Measurements from ENCODE around the gene RGPD3.
"Not testable (repeated sequence)": the region's sequence is repeated elsewhere in the genome, so short reads cannot be mapped to it uniquely, and the experiment has no call there.

RGPD3 gene

DNA sequence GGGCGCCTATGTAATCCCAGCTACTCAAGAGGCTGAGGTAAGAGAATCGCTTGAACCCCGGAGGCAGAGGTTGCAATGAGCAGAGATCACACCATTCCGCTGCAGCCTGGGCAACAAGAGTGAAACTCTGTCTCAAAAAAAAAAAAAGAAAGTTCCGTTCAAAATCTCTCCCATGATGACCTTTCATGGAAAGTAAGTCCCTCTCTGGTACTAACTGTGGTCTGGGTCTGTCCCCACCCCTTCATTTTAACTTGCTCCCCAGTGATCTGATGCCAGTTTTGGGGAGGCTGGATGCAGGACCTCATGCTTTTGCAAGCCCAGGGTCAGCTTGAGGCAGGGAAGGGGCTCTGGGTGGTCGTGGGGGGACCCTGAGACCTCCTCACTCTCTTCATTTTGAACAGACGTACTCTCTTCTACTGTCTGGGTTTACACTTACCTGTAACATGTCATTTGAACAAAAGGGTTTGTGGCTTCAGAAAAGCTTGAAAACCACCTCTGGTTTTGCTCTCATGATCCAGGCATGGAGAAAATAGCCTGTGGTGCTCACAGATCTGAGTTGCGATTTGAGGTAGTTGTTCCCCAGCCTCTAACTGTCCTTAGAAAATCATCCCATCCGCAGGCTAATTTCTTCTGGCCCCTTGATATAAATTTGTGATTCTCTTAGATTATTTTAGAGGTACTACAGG lies 37.9 kb upstream of the RGPD3 start:
- H3K4me1 ChIP-seq (ENCODE audit: control insufficient read depth, insufficient read depth, low read length); H3K36me3 ChIP-seq (ENCODE audit: control insufficient read depth, insufficient read depth, low read length, severe bottlenecking); H3K4me3 ChIP-seq (ENCODE audit: low read length); DNase-seq (ENCODE audit: low read depth); H3K9me3 ChIP-seq (ENCODE audit: control insufficient read depth, low read length); H3K27me3 ChIP-seq (replicated peaks; ENCODE audit: control insufficient read depth, insufficient read depth, low read length); H3K9ac ChIP-seq (ENCODE audit: low read length): not testable (repeated sequence)

DNA sequence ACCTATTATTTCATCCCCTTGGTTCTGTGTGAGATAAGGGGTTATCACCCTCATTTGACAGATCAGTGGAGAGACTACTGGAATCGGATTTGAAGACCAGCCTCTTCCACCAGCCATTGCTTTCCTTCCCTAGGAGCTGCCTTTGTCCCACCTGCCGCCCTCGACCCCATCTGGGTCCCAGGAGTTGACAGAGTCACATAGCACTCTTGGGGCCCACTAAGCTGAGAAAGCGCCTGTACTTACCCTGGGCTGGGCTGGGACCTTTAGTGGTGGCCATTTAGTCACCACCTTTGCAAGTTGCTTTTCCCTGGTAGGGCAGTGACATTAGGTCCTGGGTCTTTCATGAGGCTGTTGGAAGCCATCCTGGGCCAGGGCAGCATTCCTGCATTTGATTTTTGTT lies 36.6 kb upstream of the RGPD3 start:
- H3K27me3 ChIP-seq (replicated peaks; ENCODE audit: control insufficient read depth, insufficient read depth, low read length); H3K4me1 ChIP-seq (ENCODE audit: control insufficient read depth, insufficient read depth, low read length); H3K4me3 ChIP-seq (ENCODE audit: low read length); H3K9ac ChIP-seq (ENCODE audit: low read length); DNase-seq (ENCODE audit: low read depth); H3K9me3 ChIP-seq (ENCODE audit: control insufficient read depth, low read length); H3K36me3 ChIP-seq (ENCODE audit: control insufficient read depth, insufficient read depth, low read length, severe bottlenecking): not testable (repeated sequence)

GRCh38 chr2:106504192-106504591 lies 36.0 kb upstream of the RGPD3 start:
- not testable (repeated sequence) for DNase-seq (ENCODE audit: low read depth); H3K4me3 ChIP-seq (ENCODE audit: low read length); H3K4me1 ChIP-seq (ENCODE audit: control insufficient read depth, insufficient read depth, low read length); H3K27me3 ChIP-seq (replicated peaks; ENCODE audit: control insufficient read depth, insufficient read depth, low read length); H3K9me3 ChIP-seq (ENCODE audit: control insufficient read depth, low read length); H3K9ac ChIP-seq (ENCODE audit: low read length); H3K36me3 ChIP-seq (ENCODE audit: control insufficient read depth, insufficient read depth, low read length, severe bottlenecking)

DNA sequence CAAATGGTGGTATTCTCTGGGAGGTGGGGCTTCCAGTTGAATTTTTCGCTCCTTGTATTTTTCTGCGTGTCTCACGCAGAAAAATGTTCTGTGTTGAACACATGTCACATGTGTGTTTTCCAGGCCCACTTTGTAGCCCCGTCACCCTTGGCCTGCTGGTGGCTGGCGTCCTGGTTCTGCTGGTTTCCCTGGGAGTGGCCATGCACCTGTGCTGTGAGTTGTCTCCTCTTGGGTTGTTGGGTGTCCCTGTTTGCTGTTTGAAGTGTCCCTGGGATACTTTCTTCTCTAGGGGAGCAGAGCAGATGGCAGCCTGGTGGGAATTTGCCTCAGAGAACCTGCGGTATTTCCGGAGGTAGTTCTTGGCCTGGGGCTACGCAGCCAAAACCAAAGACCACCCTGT lies 34.1 kb upstream of the RGPD3 start:
- H3K36me3 ChIP-seq (ENCODE audit: control insufficient read depth, insufficient read depth, low read length, severe bottlenecking); H3K9me3 ChIP-seq (ENCODE audit: control insufficient read depth, low read length); DNase-seq (ENCODE audit: low read depth); H3K4me3 ChIP-seq (ENCODE audit: low read length); H3K9ac ChIP-seq (ENCODE audit: low read length); H3K27me3 ChIP-seq (replicated peaks; ENCODE audit: control insufficient read depth, insufficient read depth, low read length); H3K4me1 ChIP-seq (ENCODE audit: control insufficient read depth, insufficient read depth, low read length): not testable (repeated sequence)

GRCh38 chr2:106500350-106500749 lies 32.1 kb upstream of the RGPD3 start:
- H3K4me1 ChIP-seq (ENCODE audit: control insufficient read depth, insufficient read depth, low read length); H3K9me3 ChIP-seq (ENCODE audit: control insufficient read depth, low read length); H3K9ac ChIP-seq (ENCODE audit: low read length); H3K4me3 ChIP-seq (ENCODE audit: low read length); H3K27me3 ChIP-seq (replicated peaks; ENCODE audit: control insufficient read depth, insufficient read depth, low read length); H3K36me3 ChIP-seq (ENCODE audit: control insufficient read depth, insufficient read depth, low read length, severe bottlenecking); DNase-seq (ENCODE audit: low read depth): not testable (repeated sequence)

DNA sequence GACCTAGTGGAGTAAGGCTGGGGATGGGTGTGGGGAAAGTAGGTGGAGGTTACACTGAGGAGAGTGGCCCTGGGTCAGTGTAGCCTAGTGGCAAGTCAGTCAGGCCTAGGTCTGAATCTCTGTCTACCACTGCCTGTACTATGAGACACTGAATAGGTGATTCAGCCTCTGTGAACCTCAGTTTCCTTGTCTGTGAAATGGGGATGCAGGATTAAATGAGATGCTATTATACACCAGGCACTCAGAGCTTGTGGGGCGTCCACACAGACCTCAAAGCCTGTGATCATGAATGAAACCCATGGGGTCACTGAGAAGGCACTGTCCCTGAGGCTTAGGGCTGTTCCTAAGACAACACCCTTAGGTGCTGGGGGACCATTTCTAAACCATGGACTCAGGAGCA lies 30.3 kb upstream of the RGPD3 start:
- not testable (repeated sequence) for H3K9ac ChIP-seq (ENCODE audit: low read length)

GRCh38 chr2:106492913-106493312 lies 24.7 kb upstream of the RGPD3 start:
- H3K9me3 ChIP-seq (ENCODE audit: control insufficient read depth, low read length); H3K9ac ChIP-seq (ENCODE audit: low read length); H3K27me3 ChIP-seq (replicated peaks; ENCODE audit: control insufficient read depth, insufficient read depth, low read length); DNase-seq (ENCODE audit: low read depth); H3K4me1 ChIP-seq (ENCODE audit: control insufficient read depth, insufficient read depth, low read length); H3K36me3 ChIP-seq (ENCODE audit: control insufficient read depth, insufficient read depth, low read length, severe bottlenecking); H3K4me3 ChIP-seq (ENCODE audit: low read length): not testable (repeated sequence)

More for the DNA sequence above, 30.3 kb upstream of the RGPD3 start:
- not testable (repeated sequence) for H3K27me3 ChIP-seq (replicated peaks; ENCODE audit: control insufficient read depth, insufficient read depth, low read length); H3K9me3 ChIP-seq (ENCODE audit: control insufficient read depth, low read length); H3K36me3 ChIP-seq (ENCODE audit: control insufficient read depth, insufficient read depth, low read length, severe bottlenecking); DNase-seq (ENCODE audit: low read depth); H3K4me1 ChIP-seq (ENCODE audit: control insufficient read depth, insufficient read depth, low read length); H3K4me3 ChIP-seq (ENCODE audit: low read length)

GRCh38 chr2:106492399-106492798 lies 24.2 kb upstream of the RGPD3 start:
- H3K9ac ChIP-seq (ENCODE audit: low read length); H3K9me3 ChIP-seq (ENCODE audit: control insufficient read depth, low read length); H3K4me3 ChIP-seq (ENCODE audit: low read length); H3K27me3 ChIP-seq (replicated peaks; ENCODE audit: control insufficient read depth, insufficient read depth, low read length); DNase-seq (ENCODE audit: low read depth); H3K36me3 ChIP-seq (ENCODE audit: control insufficient read depth, insufficient read depth, low read length, severe bottlenecking); H3K4me1 ChIP-seq (ENCODE audit: control insufficient read depth, insufficient read depth, low read length): not testable (repeated sequence)

GRCh38 chr2:106489701-106490100 lies 21.5 kb upstream of the RGPD3 start:
- not testable (repeated sequence) for H3K4me3 ChIP-seq (ENCODE audit: low read length); DNase-seq (ENCODE audit: low read depth)

DNA sequence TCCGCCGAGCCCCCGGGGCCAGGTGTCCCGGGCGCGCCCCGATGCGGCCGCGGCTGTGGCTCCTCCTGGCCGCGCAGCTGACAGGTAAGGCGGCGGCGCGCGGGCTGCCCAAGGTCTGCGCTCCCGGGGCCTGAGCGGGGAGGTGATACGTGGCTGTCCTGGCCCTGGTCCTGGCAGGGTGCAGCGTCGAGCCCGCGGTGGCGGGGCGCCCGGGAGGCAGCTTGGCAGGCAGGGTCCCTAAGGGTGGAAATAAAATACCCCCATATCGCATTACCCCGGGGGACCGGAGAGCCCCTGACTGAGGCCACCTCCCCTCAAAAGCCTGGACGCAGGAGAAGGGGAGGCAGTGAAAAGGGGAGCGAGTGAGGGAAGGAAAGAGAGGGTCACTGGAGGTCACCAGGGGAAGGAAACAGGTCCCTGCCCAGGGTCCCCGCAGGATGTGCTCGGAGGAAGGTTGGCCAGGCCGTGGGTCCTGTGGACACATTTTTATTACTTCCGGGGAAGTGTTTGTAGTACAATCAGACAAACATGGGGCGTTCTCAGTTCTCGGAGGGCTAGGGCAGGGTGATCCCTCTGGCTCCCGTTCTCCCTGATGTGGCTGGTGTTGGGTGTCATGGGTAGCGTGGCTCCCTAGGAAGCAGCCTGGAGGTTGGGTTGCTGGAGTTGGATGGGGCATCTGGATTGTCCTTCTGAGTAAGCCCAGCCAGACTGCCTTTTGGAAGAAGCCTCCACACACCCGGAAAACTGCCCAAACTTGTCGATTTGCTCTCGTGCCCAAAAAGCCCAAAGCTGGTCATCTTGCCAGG lies 19.4 kb upstream of the RGPD3 start:
- not testable (repeated sequence) for H3K4me1 ChIP-seq (ENCODE audit: control insufficient read depth, insufficient read depth, low read length); H3K4me3 ChIP-seq (ENCODE audit: low read length); H3K9ac ChIP-seq (ENCODE audit: low read length); H3K9me3 ChIP-seq (ENCODE audit: control insufficient read depth, low read length); H3K36me3 ChIP-seq (ENCODE audit: control insufficient read depth, insufficient read depth, low read length, severe bottlenecking); H3K27me3 ChIP-seq (replicated peaks; ENCODE audit: control insufficient read depth, insufficient read depth, low read length); DNase-seq (ENCODE audit: low read depth)

More at GRCh38 chr2:106489701-106490100, 21.5 kb upstream of the RGPD3 start:
- not testable (repeated sequence) for H3K9me3 ChIP-seq (ENCODE audit: control insufficient read depth, low read length); H3K27me3 ChIP-seq (replicated peaks; ENCODE audit: control insufficient read depth, insufficient read depth, low read length); H3K9ac ChIP-seq (ENCODE audit: low read length); H3K36me3 ChIP-seq (ENCODE audit: control insufficient read depth, insufficient read depth, low read length, severe bottlenecking); H3K4me1 ChIP-seq (ENCODE audit: control insufficient read depth, insufficient read depth, low read length)

DNA sequence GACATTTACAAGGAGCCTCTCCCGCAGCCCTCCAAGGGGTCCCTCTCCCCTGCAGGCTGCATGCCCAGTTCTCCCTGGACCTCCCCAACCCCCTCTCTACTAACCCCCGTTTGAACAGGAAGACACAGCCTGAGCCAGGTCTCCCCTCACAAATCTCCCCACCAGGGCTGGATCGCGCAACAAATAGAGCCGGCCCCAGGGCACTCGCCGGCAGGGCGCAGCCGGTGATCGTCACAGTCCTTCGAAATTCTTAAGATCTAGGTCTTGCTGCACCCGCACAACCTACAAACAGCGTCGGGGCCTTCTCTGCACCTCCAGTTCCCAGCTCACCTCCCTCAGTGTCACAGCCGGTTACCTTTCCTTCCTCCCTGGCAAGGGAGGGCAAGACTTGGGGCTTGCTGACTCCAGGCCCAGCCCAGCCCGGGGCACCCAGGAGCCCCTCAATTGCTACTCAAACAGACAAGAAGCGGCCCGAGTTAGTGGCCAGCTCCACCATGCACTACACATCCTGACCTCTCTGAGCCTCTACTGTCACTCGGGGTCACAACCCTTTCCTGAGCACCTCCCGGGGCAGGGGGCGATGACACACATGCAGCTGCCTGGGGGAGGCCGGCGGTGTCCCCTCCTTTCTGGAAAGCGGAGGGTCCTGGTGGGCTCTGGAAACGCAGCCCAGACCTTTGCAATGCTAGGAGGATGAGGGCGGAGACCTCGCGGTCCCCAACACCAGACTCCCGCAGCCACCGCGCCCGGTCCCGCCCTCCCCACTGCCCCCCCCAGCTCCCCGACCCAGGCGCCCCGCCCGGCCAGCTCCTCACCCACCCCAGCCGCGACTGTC lies 18.6 kb upstream of the RGPD3 start, which contains the start of gene CD8B2:
CD8B2 (plus strand) TSS at position 814 of the 835 bp plus-strand sequence. CDS start 63 bp downstream, outside the sequence.
- H3K4me1 ChIP-seq (ENCODE audit: control insufficient read depth, insufficient read depth, low read length); H3K27me3 ChIP-seq (replicated peaks; ENCODE audit: control insufficient read depth, insufficient read depth, low read length); H3K4me3 ChIP-seq (ENCODE audit: low read length); H3K9ac ChIP-seq (ENCODE audit: low read length); H3K36me3 ChIP-seq (ENCODE audit: control insufficient read depth, insufficient read depth, low read length, severe bottlenecking); DNase-seq (ENCODE audit: low read depth); H3K9me3 ChIP-seq (ENCODE audit: control insufficient read depth, low read length): not testable (repeated sequence)

Measured in adipocyte (in vitro differentiated cells).